Skeletal muscle tissue (tissue), 5 donors: ENCODE measurements around the gene MYO1B. TPM values are rescaled to one million over a fixed set of nuclear protein-coding genes. Genes with fewer than 3 reads are reported as not detected.

Experiments
- H3K27ac ChIP-seq: one replicate; pipeline ENCODE4 v1.7.0; 2013; ENCODE audit warnings: mild to moderate bottlenecking, low read depth, low read length, inconsistent platforms
- H3K27me3 ChIP-seq, 3 donors: one replicate each; pipeline ENCODE4 v1.7.0; 2013; ENCODE audit warnings: low read length in 3 of 3; ENCODE audit not compliant: control insufficient read depth in 3 of 3, insufficient read depth in 3 of 3
- H3K36me3 ChIP-seq, 3 donors: one replicate each; pipeline ENCODE4 v1.7.0; 2013; ENCODE audit warnings: low read length in 3 of 3; ENCODE audit not compliant: control insufficient read depth in 3 of 3, insufficient read depth in 3 of 3
- H3K4me1 ChIP-seq, 3 donors: one replicate each; pipeline ENCODE4 v1.7.0; 2013; ENCODE audit warnings: low read length in 3 of 3, mild to moderate bottlenecking in 3 of 3; ENCODE audit not compliant: control insufficient read depth in 3 of 3, insufficient read depth in 3 of 3
- H3K4me3 ChIP-seq, 3 donors: one replicate each; pipeline ENCODE4 v1.7.0; 2013; ENCODE audit warnings: low read length in 3 of 3
- H3K9ac ChIP-seq, 3 donors: one replicate each; pipeline ENCODE4 v1.7.0; 2013; ENCODE audit warnings: low read length in 3 of 3, mild to moderate bottlenecking in 3 of 3, moderate library complexity in 2 of 3, low read depth in 1 of 3
- H3K9me3 ChIP-seq, 3 donors: one replicate each; pipeline ENCODE4 v1.7.0; 2013; ENCODE audit warnings: low read length in 3 of 3; ENCODE audit not compliant: control insufficient read depth in 3 of 3
- small RNA-seq: library from RNA; depleted of rRNA; stranded (forward); fragments of <200 nt; gene quantifications from one replicate; pipeline ENCODE3, GENCODE V24; 2014
- total RNA-seq: library from RNA; depleted of rRNA; stranded (reverse); fragments of >200 nt; gene quantifications from one replicate; pipeline ENCODE4 v1.2.3, GENCODE V29; 2014
- donor health status: Osteomylitis.

MYO1B gene
- total RNA-seq, 1 donor from 2014 or later = 125 TPM

GRCh38 chr2:191470306-191470705, 225.1 kb downstream of the MYO1B start:
- no peaks in the 10 kb centered on the region for H3K4me1 ChIP-seq
- no peak overlapping the region for H3K4me3 ChIP-seq
- no peaks in the 10 kb centered on the region for H3K9me3 ChIP-seq
- H3K27me3 ChIP-seq = no peaks in the 10 kb centered on the region
- H3K36me3 ChIP-seq = no peaks in the 10 kb centered on the region
- H3K9ac ChIP-seq = no peak overlapping the region
- H3K27ac ChIP-seq = no peak overlapping the region

- peaks cover 0 to 6% (median under 1%) of the 10 kb centered on the region in 3 donors for H3K4me1 ChIP-seq
- peaks cover 0 to 4% (median 0%) of the 10 kb centered on the region in 3 donors for H3K9me3 ChIP-seq
- H3K27ac ChIP-seq = no peak overlapping the region
- H3K4me3 ChIP-seq = no peak overlapping the region
- H3K27me3 ChIP-seq = no peaks in the 10 kb centered on the region
- no peak overlapping the region for H3K9ac ChIP-seq
- H3K36me3 ChIP-seq = no peaks in the 10 kb centered on the region
These were observed 229.3 kb downstream of the MYO1B start for GRCh38 chr2:191474464-191474863.

Small RNA genes within 50 kb of the gene (small RNA-seq; reads per million reads assigned to genes)
- gene RNU6-1045P = not detected

Other genes with a start within 250 kb of the MYO1B start
- 30.3 TPM for gene STAT1, start 231.2 kb upstream of the MYO1B start, total RNA-seq
- gene STAT4, start 94.4 kb upstream of the MYO1B start, total RNA-seq = 2.6 TPM